Sigmoid colon (tissue), 4 donors: ENCODE results near the gene EMILIN2.

Experiments used
- CTCF ChIP-seq, 4 experiments: fragments of 450-650 bp in 3 of 4; fragments of 200-600 bp in 1 of 4; IDR thresholded peaks; one replicate each; pipeline ENCODE4 v1.5.1; 2016 to 2019; ENCODE audit warnings: antibody characterized with exemption in 4 of 4, mild to moderate bottlenecking in 3 of 4, moderate library complexity in 2 of 4
- EP300 ChIP-seq, 4 donors: sonication (generic); formaldehyde crosslinking; IDR thresholded peaks; one replicate each; pipeline ENCODE4 v1.6.1; 2017; ENCODE audit warnings: antibody characterized with exemption in 4 of 4
- POLR2A ChIP-seq, 2 donors: fragments of 450-650 bp; IDR thresholded peaks; one replicate each; pipeline ENCODE4 v1.6.1; 2016; ENCODE audit warnings: antibody characterized with exemption in 2 of 2, mild to moderate bottlenecking in 2 of 2, moderate library complexity in 2 of 2
- POLR2AphosphoS5 ChIP-seq, 4 donors: sonication (generic); formaldehyde crosslinking; IDR thresholded peaks; one replicate each; pipeline ENCODE4 v1.6.1; 2017; ENCODE audit warnings: antibody characterized with exemption in 4 of 4

GRCh38 chr18:2893056-2893455, 46.2 kb downstream of the EMILIN2 start:
- TF ChIP-seq EP300 (IDR thresholded peaks at IDR 0.05) (no peak), POLR2AphosphoS5 (IDR thresholded peaks at IDR 0.05) (no peak), CTCF (IDR thresholded peaks at IDR 0.05) (no peak), POLR2A (IDR thresholded peaks at IDR 0.05) (no peak)
